Renal cortex interstitium (tissue), 11 donors: Measurements from ENCODE around the gene B4GALNT1. TPM values are rescaled to one million over a fixed set of nuclear protein-coding genes. Genes with fewer than 3 reads are reported as not detected.

Experiments used
- DNase-seq, 11 donors: peaks; one replicate each; pipeline ENCODE4 v3.0.0-alpha.2; 2013; ENCODE audit warnings: low read depth in 9 of 11, low spot score in 4 of 11; ENCODE audit errors: extremely low read depth in 1 of 11
- polyA plus RNA-seq, 3 donors: library from polyadenylated mRNA; unstranded; fragments of 120-200 nt; gene quantifications; one replicate each; pipeline ENCODE4 v1.2.1, GENCODE V29; 2013; ENCODE audit not compliant: insufficient read length in 3 of 3

The B4GALNT1 gene
- polyA plus RNA-seq, 3 donors: 0.84 to 1.3 (median 0.97) TPM

GRCh38 chr12:57579011-57579410, 54.0 kb downstream of the B4GALNT1 start:
- DNase-seq: no peak

- no peak for DNase-seq
Measured at GRCh38 chr12:57577981-57578758, 54.8 kb downstream of the B4GALNT1 start.

GRCh38 chr12:57576613-57577160, 56.3 kb downstream of the B4GALNT1 start:
- no peak for DNase-seq

Other genes starting within 250 kb of the B4GALNT1 start
- 100 to 1,000 TPM in 1 of 3 donors, 10 to 100 TPM in 2; 62.4 to 109 (median 81.4) TPM for gene R3HDM2, start 202.2 kb downstream of the B4GALNT1 start, polyA plus RNA-seq
- under 1 TPM; 0.25 to 0.33 (median 0.32) TPM for gene INHBC, start 198.4 kb downstream of the B4GALNT1 start, polyA plus RNA-seq
- gene INHBE, start 177.9 kb downstream of the B4GALNT1 start, polyA plus RNA-seq: under 1 TPM; 0.65 to 0.77 (median 0.66) TPM
- gene GLI1, start 173.4 kb downstream of the B4GALNT1 start, polyA plus RNA-seq: 10 to 100 TPM; 16.4 to 22.8 (median 20.3) TPM
- 1 to 10 TPM; 2.9 to 3.1 (median 3.0) TPM for gene ARHGAP9, start 153.3 kb downstream of the B4GALNT1 start, polyA plus RNA-seq
- gene MARS1, start 145.1 kb downstream of the B4GALNT1 start, polyA plus RNA-seq: 100 to 1,000 TPM; 113 to 145 (median 114) TPM
- 10 to 100 TPM; 28.4 to 36.2 (median 31.4) TPM for gene DDIT3, start 112.7 kb downstream of the B4GALNT1 start, polyA plus RNA-seq
- gene MBD6, start 110.4 kb downstream of the B4GALNT1 start, polyA plus RNA-seq: 100 to 1,000 TPM in 1 of 3 donors, 10 to 100 TPM in 2; 52.7 to 108 (median 65.9) TPM
- gene DCTN2, start 86.0 kb downstream of the B4GALNT1 start, polyA plus RNA-seq: 100 to 1,000 TPM; 160 to 172 (median 172) TPM
- under 1 TPM; 0.50 to 0.88 (median 0.76) TPM for gene KIF5A, start 83.2 kb downstream of the B4GALNT1 start, polyA plus RNA-seq
- gene PIP4K2C, start 42.0 kb downstream of the B4GALNT1 start, polyA plus RNA-seq: 10 to 100 TPM; 36.5 to 42.1 (median 40.0) TPM
- 10 to 100 TPM; 54.5 to 74.5 (median 63.9) TPM for gene DTX3, start 28.4 kb downstream of the B4GALNT1 start, polyA plus RNA-seq
- 10 to 100 TPM; 29.8 to 37.5 (median 36.4) TPM for gene ARHGEF25, start 21.8 kb downstream of the B4GALNT1 start, polyA plus RNA-seq
- gene OS9, start 60.9 kb upstream of the B4GALNT1 start, polyA plus RNA-seq: 100 to 1,000 TPM; 197 to 215 (median 204) TPM
- 1 to 10 TPM in 2 of 3 donors, under 1 TPM in 1; 0.89 to 1.9 (median 1.1) TPM for gene AGAP2, start 105.5 kb upstream of the B4GALNT1 start, polyA plus RNA-seq
- gene TSPAN31, start 111.8 kb upstream of the B4GALNT1 start, polyA plus RNA-seq: 100 to 1,000 TPM in 1 of 3 donors, 10 to 100 TPM in 2; 86.7 to 113 (median 99.9) TPM
- gene CDK4, start 119.1 kb upstream of the B4GALNT1 start, polyA plus RNA-seq: 100 to 1,000 TPM; 218 to 260 (median 221) TPM
- 10 to 100 TPM; 16.6 to 24.8 (median 17.6) TPM for gene MARCHF9, start 121.9 kb upstream of the B4GALNT1 start, polyA plus RNA-seq
- gene CYP27B1, start 133.9 kb upstream of the B4GALNT1 start, polyA plus RNA-seq: 1 to 10 TPM in 2 of 3 donors, under 1 TPM in 1; 0.96 to 1.5 (median 1.2) TPM
- 10 to 100 TPM; 28.6 to 31.8 (median 31.5) TPM for gene METTL1, start 138.9 kb upstream of the B4GALNT1 start, polyA plus RNA-seq
- 10 to 100 TPM; 11.6 to 13.3 (median 12.1) TPM for gene EEF1AKMT3, start 139.4 kb upstream of the B4GALNT1 start, polyA plus RNA-seq
- 10 to 100 TPM; 40.5 to 43.2 (median 40.6) TPM for gene TSFM, start 149.6 kb upstream of the B4GALNT1 start, polyA plus RNA-seq
- gene AVIL, start 185.5 kb upstream of the B4GALNT1 start, polyA plus RNA-seq: 10 to 100 TPM; 11.1 to 14.7 (median 11.1) TPM
- gene CTDSP2, start 213.5 kb upstream of the B4GALNT1 start, polyA plus RNA-seq: 100 to 1,000 TPM; 237 to 273 (median 260) TPM